CD4-positive, alpha-beta T cell (primary cell): ENCODE results near the gene TRRAP. TPM values are rescaled to one million over a fixed set of nuclear protein-coding genes. Genes with fewer than 3 reads are reported as not detected.

ENCODE experiments used
- ATAC-seq: fragments of 200-7000 bp; cut with Tn5 transposase; one replicate; pipeline ENCODE4 v1.10.0; 2022; ENCODE audit warnings: mild to moderate bottlenecking; ENCODE audit not compliant: poor library complexity
- CTCF ChIA-PET: fragments of 350-600 bp; sonication (Branson Sonifier 250); formaldehyde crosslinking; loops from one replicate; lab custom pipeline; 2021; ENCODE audit warnings: antibody characterized with exemption, inconsistent platforms; lab: Charles Lee
- POLR2A ChIA-PET: fragments of 350-600 bp; sonication (Branson Sonifier 250); formaldehyde crosslinking; loops from one replicate; lab custom pipeline; 2021; ENCODE audit warnings: antibody characterized with exemption, inconsistent platforms; lab: Charles Lee
- DNase-seq, 14 experiments: peaks; one replicate each; pipeline ENCODE4 v3.0.0-alpha.2; 2013 to 2020; ENCODE audit warnings: mixed read lengths in 2 of 14
- H3K27ac ChIP-seq, 2 donors: one replicate each; pipeline versions ENCODE4 v1.5.1 to v1.7.0; 2013; ENCODE audit warnings: low read length in 2 of 2, low read depth in 1 of 2, mild to moderate bottlenecking in 1 of 2
- H3K27me3 ChIP-seq, 2 experiments: 1 replicate in 1 of 2; 2 replicates in 1 of 2; pipeline versions ENCODE4 v1.6.1 to v1.7.0; 2013; ENCODE audit warnings: low read length in 2 of 2, control low read depth in 1 of 2, mild to moderate bottlenecking in 1 of 2, moderate library complexity in 1 of 2; ENCODE audit not compliant: insufficient read depth in 2 of 2, control insufficient read depth in 1 of 2
- H3K36me3 ChIP-seq: one replicate; pipeline ENCODE4 v1.6.1; 2013; ENCODE audit warnings: low read length, control low read depth; ENCODE audit not compliant: insufficient read depth
- H3K4me1 ChIP-seq: one replicate; pipeline ENCODE4 v1.6.1; 2013; ENCODE audit warnings: low read length, control low read depth; ENCODE audit not compliant: insufficient read depth
- H3K4me3 ChIP-seq: one replicate; pipeline ENCODE4 v1.5.1; 2013; ENCODE audit warnings: mild to moderate bottlenecking, low read length, moderate library complexity
- H3K9me3 ChIP-seq, 2 experiments: 1 replicate in 1 of 2; 2 replicates in 1 of 2; pipeline versions ENCODE4 v1.6.1 to v1.7.0; 2013; ENCODE audit warnings: low read length in 2 of 2, mild to moderate bottlenecking in 2 of 2, control low read depth in 1 of 2, moderate library complexity in 1 of 2; ENCODE audit not compliant: control insufficient read depth in 1 of 2, insufficient read depth in 1 of 2
- H3K27ac Mint-ChIP-seq: one replicate; pipeline ENCODE4 v1.8.0; 2020; ENCODE audit warnings: mixed read lengths
- H3K27me3 Mint-ChIP-seq: one replicate; pipeline ENCODE4 v1.8.0; 2021; ENCODE audit warnings: mixed read lengths
- H3K36me3 Mint-ChIP-seq: one replicate; pipeline ENCODE4 v1.8.0; 2021; ENCODE audit warnings: low read depth, mixed read lengths
- H3K4me1 Mint-ChIP-seq: one replicate; pipeline ENCODE4 v1.8.0; 2021; ENCODE audit warnings: low read depth, mixed read lengths
- H3K4me3 Mint-ChIP-seq: one replicate; pipeline ENCODE4 v1.8.0; 2020; ENCODE audit warnings: mild to moderate bottlenecking, mixed read lengths
- H3K9me3 Mint-ChIP-seq: one replicate; pipeline ENCODE4 v1.8.0; 2020; ENCODE audit warnings: mixed read lengths
- intact Hi-C, 2 experiments: fragments of 100-400 bp; cut with DNase I in 1 of 2; cut with micrococcal nuclease in 1 of 2; formaldehyde crosslinking; loops; one replicate each; pipeline versions ENCODE4 v1.15.1 to v1.9.0; 2023 to 2025; cut with DNase I, micrococcal nuclease
- total RNA-seq, 174 experiments: library from RNA in 2 of 174; stranded (reverse) in 2 of 174; gene quantifications; one replicate each; pipeline ENCODE4 v1.2.3 and lab custom pipeline; 2021 to 2026
- TF ChIP-seq, protein P1 (sequence below): fragments of 200-600 bp; IDR thresholded peaks from one replicate; pipeline ENCODE4 v1.8.0; 2022; ENCODE audit warnings: antibody characterized with exemption, mild to moderate bottlenecking

TRRAP gene
- total RNA-seq, 2 experiments from 2014 or later: 47.9 to 48.3 TPM

DNA sequence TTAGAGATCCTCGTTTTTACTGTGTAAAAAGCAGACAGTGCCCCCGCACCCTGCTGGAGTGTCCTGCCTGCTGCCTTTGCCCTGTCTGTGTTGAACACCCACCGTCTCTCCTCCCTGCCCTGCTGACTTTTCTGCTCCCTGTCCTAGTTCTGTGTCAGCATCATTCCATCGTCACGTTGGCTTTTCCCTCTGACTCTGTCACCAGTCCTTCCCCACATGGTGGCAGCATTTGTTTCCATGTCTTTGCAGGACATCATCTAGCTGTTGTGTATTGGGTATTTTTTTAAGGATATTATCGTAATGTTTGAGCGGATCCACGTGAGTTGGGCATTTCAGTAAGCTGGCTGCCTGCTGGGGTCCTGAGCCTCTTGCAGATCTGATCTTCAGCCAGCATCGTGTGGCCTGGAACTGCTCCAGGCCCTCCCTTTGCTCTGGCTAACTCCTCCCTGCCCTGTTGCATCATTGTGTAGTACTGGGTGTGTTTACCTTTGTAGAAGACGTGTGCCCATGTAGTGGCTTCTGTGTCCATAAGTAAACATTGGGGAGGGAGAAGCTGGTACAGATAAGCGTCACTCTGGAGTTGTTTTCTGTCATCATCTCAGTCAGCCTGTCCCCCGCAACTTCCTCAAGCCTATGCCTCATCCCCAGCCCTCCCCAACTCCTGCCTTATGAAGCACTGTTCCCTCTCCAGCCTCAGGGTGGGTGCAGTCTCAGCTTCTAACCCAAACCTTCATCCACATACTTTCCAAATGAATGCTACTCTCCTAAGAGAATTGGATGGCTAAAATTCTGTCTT, 44.3 kb downstream of the TRRAP start:
- TF ChIP-seq, protein P1, sequence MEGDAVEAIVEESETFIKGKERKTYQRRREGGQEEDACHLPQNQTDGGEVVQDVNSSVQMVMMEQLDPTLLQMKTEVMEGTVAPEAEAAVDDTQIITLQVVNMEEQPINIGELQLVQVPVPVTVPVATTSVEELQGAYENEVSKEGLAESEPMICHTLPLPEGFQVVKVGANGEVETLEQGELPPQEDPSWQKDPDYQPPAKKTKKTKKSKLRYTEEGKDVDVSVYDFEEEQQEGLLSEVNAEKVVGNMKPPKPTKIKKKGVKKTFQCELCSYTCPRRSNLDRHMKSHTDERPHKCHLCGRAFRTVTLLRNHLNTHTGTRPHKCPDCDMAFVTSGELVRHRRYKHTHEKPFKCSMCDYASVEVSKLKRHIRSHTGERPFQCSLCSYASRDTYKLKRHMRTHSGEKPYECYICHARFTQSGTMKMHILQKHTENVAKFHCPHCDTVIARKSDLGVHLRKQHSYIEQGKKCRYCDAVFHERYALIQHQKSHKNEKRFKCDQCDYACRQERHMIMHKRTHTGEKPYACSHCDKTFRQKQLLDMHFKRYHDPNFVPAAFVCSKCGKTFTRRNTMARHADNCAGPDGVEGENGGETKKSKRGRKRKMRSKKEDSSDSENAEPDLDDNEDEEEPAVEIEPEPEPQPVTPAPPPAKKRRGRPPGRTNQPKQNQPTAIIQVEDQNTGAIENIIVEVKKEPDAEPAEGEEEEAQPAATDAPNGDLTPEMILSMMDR: no peak
- Histone ChIP-seq H3K4me1 (no peaks in the 10 kb centered on the region), H3K27ac (no peak overlapping the region), H3K27me3 (no peaks in the 10 kb centered on the region), H3K36me3 (peaks cover 87% of the 10 kb centered on the region), H3K4me3 (no peak overlapping the region), H3K9me3 (no peaks in the 10 kb centered on the region)
- Mint-ChIP-seq H3K9me3 (no peaks in the 10 kb centered on the region), H3K4me3 (no peak overlapping the region), H3K27me3 (no peaks in the 10 kb centered on the region), H3K36me3 (peaks cover 95% of the 10 kb centered on the region), H3K4me1 (no peaks in the 10 kb centered on the region), H3K27ac (no peak overlapping the region)
- intact Hi-C loops: no loop called here
- ChIA-PET POLR2A (interaction anchor here (0.9 kb wide), 1 partner anchor 18 kb away, joined by 3 read pairs; no protein-coding TSS in a partner anchor), CTCF (no interaction called here)
- DNase-seq (no peak), ATAC-seq (no peak)

DNA sequence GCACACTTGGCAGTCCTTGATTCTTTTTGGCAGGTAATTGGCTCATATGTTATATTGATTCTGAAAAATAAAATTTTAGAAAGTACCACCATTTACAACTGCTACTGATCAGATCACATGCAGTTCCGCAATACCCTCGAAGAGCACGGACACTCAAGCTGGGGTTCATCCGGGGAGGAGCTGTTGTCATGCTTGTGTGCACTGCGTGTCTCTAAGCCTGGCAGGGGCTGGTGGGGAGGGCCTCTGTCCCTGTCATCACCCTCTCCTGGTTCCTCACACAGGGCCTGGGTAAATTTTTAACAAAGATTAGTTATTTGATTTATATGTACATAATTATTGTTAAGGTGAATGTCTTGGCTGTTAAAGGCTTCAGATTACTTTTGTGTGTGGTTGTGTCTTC, 45.2 kb downstream of the TRRAP start:
- H3K27me3 ChIP-seq: no peaks in the 10 kb centered on the region
- H3K4me3 ChIP-seq: no peak overlapping the region
- H3K27me3 Mint-ChIP-seq: no peaks in the 10 kb centered on the region
- ChIA-PET CTCF (no interaction called here), POLR2A (no interaction called here)
- intact Hi-C loops: no loop called here
- H3K9me3 ChIP-seq: no peaks in the 10 kb centered on the region
- no peak for DNase-seq
- H3K9me3 Mint-ChIP-seq: no peaks in the 10 kb centered on the region
- no peak overlapping the region for H3K27ac Mint-ChIP-seq
- H3K36me3 Mint-ChIP-seq: peaks cover 98% of the 10 kb centered on the region
- no peak for ATAC-seq
- no peak overlapping the region for H3K4me3 Mint-ChIP-seq
- H3K27ac ChIP-seq: no peak overlapping the region
- TF ChIP-seq, protein P1: no peak
- peaks cover 87% of the 10 kb centered on the region for H3K36me3 ChIP-seq
- H3K4me1 Mint-ChIP-seq: no peaks in the 10 kb centered on the region
- H3K4me1 ChIP-seq: no peaks in the 10 kb centered on the region

DNA sequence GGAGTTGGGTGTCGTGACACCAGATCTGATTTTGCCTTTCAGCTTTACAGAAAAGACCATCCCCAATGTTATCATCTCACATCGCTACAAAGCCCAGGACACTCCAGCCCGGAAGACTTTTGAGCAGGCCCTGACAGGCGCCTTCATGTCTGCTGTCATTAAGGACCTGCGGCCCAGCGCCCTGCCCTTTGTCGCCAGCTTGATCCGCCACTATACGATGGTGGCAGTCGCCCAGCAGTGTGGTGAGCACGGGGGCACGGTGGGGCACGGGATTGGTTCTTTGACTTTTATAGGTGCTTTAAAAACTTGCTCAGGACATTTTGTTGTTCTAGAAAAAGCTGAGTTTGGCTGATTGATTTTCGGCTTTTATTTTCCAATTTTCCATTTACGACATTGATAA, 48.8 kb downstream of the TRRAP start:
- intact Hi-C loops: no loop called here
- Mint-ChIP-seq H3K27me3 (no peaks in the 10 kb centered on the region), H3K4me3 (no peak overlapping the region), H3K36me3 (peaks cover 85% of the 10 kb centered on the region), H3K27ac (no peak overlapping the region), H3K4me1 (peaks cover 11% of the 10 kb centered on the region), H3K9me3 (no peaks in the 10 kb centered on the region)
- ChIA-PET CTCF (no interaction called here), POLR2A (no interaction called here)
- Histone ChIP-seq H3K27me3 (no peaks in the 10 kb centered on the region), H3K4me3 (no peak overlapping the region), H3K9me3 (no peaks in the 10 kb centered on the region), H3K27ac (no peak overlapping the region), H3K36me3 (peaks cover 83% of the 10 kb centered on the region), H3K4me1 (peaks cover 25% of the 10 kb centered on the region)
- DNase-seq (no peak), ATAC-seq (no peak)
- TF ChIP-seq, protein P1: no peak
